GM12872 (cell line): ENCODE measurements around the gene TOP2A.

ENCODE experiments used
- CTCF ChIP-seq: IDR thresholded peaks from 3 replicates; pipeline ENCODE4 v1.5.1; 2011; ENCODE audit warnings: low read depth, mild to moderate bottlenecking, low read length, moderate library complexity; ENCODE audit not compliant: insufficient read depth

The TOP2A gene

GRCh38 chr17:40422990-40423633 lies 5.4 kb upstream of the TOP2A start:
- no peak for TF ChIP-seq CTCF

- TF ChIP-seq CTCF: no peak
These were observed 2.0 kb upstream of the TOP2A start for GRCh38 chr17:40419559-40420331.

- no peak for TF ChIP-seq CTCF
These were observed 671 bp upstream of the TOP2A start for GRCh38 chr17:40418428-40418706.

- no peak for TF ChIP-seq CTCF
These were observed 463 bp downstream of the TOP2A start for GRCh38 chr17:40417258-40417608.

GRCh38 chr17:40416671-40417070 lies 1.0 kb downstream of the TOP2A start:
- no peak for TF ChIP-seq CTCF

- peak; percentile 53 for TF ChIP-seq CTCF
These were observed 2.3 kb downstream of the TOP2A start for GRCh38 chr17:40415390-40415789.

- TF ChIP-seq CTCF: no peak
These were observed 4.8 kb downstream of the TOP2A start for GRCh38 chr17:40412880-40413279.

- no peak for TF ChIP-seq CTCF
These were observed 5.9 kb downstream of the TOP2A start for GRCh38 chr17:40411821-40412220.
